Ishikawa (cell line): ENCODE results near the gene NUP88.

Source experiments
- CEBPB ChIP-seq: IDR thresholded peaks from 2 replicates; pipeline ENCODE4 v1.6.1; 2012
- CREB1 ChIP-seq: IDR thresholded peaks from 2 replicates; pipeline ENCODE4 v1.6.1; 2012; ENCODE audit warnings: low read depth
- EGR1 ChIP-seq: IDR thresholded peaks from 2 replicates; pipeline ENCODE4 v1.6.1; 2012
- EP300 ChIP-seq: IDR thresholded peaks from 2 replicates; pipeline ENCODE4 v1.6.1; 2012; ENCODE audit warnings: borderline replicate concordance
- FOXM1 ChIP-seq: IDR thresholded peaks from 2 replicates; pipeline ENCODE4 v1.6.1; 2012; ENCODE audit warnings: low read depth, borderline replicate concordance
- NFIC ChIP-seq: IDR thresholded peaks from 2 replicates; pipeline ENCODE4 v1.6.1; 2012
- RAD21 ChIP-seq: IDR thresholded peaks from 2 replicates; pipeline ENCODE4 v1.6.1; 2012; ENCODE audit warnings: low read depth
- TAF1 ChIP-seq: IDR thresholded peaks from 2 replicates; pipeline ENCODE4 v1.6.1; 2012; ENCODE audit warnings: low read depth, mild to moderate bottlenecking
- TCF12 ChIP-seq: IDR thresholded peaks from 2 replicates; pipeline ENCODE4 v1.6.1; 2012; ENCODE audit warnings: low read depth
- TEAD4 ChIP-seq: IDR thresholded peaks from 2 replicates; pipeline ENCODE4 v1.6.1; 2012
- YY1 ChIP-seq: IDR thresholded peaks from 2 replicates; pipeline ENCODE4 v1.6.1; 2012; ENCODE audit warnings: low read depth
- ZBTB7A ChIP-seq: IDR thresholded peaks from 2 replicates; pipeline ENCODE4 v1.6.1; 2012; ENCODE audit warnings: low read depth
- TF ChIP-seq, protein P1 (sequence below): IDR thresholded peaks from 2 replicates; pipeline ENCODE4 v1.6.1; 2012
- TF ChIP-seq, protein P2 (sequence below): IDR thresholded peaks from 2 replicates; pipeline ENCODE4 v1.6.1; 2012
- TF ChIP-seq, protein P3 (sequence below): IDR thresholded peaks from 2 replicates; pipeline ENCODE4 v1.6.1; 2012; ENCODE audit warnings: low read depth, mild to moderate bottlenecking

NUP88 gene

DNA sequence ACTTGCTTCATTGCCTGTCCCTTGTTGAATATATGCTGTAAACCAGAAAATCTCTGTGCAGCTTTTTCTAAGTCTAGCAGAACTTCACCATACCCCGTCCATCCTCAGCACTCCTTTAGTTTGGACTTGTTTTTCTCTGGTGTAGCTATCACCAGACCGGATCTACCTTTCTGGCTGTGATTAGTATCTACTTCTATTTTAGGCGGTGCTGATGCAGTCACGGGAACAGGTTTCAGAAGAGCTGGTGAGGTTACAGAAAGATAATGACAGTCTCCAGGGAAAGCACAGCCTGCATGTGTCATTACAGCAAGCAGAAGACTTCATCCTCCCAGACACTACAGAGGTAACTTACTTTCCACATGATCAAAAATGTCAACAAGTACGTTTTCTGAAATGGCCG lies 46.4 kb downstream of the NUP88 start:
- TF ChIP-seq TAF1 (no peak), NFIC (no peak), YY1 (no peak), CEBPB (no peak), ZBTB7A (no peak), TEAD4 (no peak), RAD21 (no peak), CREB1 (no peak), EGR1 (no peak), EP300 (no peak), FOXM1 (no peak), TCF12 (no peak)
- TF ChIP-seq, protein P1, sequence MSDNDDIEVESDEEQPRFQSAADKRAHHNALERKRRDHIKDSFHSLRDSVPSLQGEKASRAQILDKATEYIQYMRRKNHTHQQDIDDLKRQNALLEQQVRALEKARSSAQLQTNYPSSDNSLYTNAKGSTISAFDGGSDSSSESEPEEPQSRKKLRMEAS: no peak
- TF ChIP-seq, protein P2, sequence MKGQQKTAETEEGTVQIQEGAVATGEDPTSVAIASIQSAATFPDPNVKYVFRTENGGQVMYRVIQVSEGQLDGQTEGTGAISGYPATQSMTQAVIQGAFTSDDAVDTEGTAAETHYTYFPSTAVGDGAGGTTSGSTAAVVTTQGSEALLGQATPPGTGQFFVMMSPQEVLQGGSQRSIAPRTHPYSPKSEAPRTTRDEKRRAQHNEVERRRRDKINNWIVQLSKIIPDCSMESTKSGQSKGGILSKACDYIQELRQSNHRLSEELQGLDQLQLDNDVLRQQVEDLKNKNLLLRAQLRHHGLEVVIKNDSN: no peak
- TF ChIP-seq, protein P3, sequence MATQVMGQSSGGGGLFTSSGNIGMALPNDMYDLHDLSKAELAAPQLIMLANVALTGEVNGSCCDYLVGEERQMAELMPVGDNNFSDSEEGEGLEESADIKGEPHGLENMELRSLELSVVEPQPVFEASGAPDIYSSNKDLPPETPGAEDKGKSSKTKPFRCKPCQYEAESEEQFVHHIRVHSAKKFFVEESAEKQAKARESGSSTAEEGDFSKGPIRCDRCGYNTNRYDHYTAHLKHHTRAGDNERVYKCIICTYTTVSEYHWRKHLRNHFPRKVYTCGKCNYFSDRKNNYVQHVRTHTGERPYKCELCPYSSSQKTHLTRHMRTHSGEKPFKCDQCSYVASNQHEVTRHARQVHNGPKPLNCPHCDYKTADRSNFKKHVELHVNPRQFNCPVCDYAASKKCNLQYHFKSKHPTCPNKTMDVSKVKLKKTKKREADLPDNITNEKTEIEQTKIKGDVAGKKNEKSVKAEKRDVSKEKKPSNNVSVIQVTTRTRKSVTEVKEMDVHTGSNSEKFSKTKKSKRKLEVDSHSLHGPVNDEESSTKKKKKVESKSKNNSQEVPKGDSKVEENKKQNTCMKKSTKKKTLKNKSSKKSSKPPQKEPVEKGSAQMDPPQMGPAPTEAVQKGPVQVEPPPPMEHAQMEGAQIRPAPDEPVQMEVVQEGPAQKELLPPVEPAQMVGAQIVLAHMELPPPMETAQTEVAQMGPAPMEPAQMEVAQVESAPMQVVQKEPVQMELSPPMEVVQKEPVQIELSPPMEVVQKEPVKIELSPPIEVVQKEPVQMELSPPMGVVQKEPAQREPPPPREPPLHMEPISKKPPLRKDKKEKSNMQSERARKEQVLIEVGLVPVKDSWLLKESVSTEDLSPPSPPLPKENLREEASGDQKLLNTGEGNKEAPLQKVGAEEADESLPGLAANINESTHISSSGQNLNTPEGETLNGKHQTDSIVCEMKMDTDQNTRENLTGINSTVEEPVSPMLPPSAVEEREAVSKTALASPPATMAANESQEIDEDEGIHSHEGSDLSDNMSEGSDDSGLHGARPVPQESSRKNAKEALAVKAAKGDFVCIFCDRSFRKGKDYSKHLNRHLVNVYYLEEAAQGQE: no peak

DNA sequence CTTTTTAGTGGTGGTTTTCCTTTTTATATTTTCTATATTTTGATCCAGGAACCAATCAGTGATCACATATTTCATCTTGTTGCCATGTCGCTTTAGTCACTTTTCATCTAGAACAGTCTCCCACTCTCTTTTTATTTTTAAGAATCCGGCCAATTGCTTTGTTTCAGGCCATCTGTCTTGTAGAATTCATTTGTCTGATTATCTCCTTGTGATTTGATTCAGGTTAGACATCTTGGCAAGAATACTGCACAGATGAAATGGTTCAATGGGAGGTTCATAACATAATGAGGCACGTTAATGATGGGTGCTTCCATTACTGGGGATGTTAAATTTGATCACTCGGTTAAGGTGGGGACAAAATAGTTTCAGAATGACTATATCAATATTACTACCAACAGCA lies 49.1 kb downstream of the NUP88 start:
- TF ChIP-seq FOXM1 (no peak), CREB1 (no peak), ZBTB7A (no peak), EGR1 (no peak), NFIC (no peak), YY1 (no peak)
- TF ChIP-seq, protein P3: no peak
- TF ChIP-seq, protein P2: no peak
- TF ChIP-seq, protein P1: no peak

DNA sequence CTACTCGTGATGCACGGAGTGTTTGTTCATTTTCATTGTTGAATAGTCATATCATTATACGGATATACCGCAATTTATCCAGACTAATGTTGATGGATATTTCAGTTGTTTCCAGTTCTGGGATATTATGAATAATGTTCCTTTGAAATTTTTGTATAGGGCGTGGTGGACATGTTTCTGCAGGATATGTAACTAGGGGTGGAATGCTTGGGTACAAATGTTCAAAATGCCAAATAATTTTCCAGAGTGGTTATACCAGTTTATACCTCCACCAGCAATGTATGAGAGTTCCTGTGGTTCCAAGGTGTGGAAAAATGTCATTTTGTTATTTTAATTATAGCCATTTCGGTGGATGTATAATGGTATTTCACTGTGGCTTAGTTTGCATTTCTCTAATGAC lies 53.6 kb downstream of the NUP88 start:
- TF ChIP-seq NFIC (no peak), CEBPB (no peak), EP300 (no peak), FOXM1 (no peak), TAF1 (no peak), TCF12 (no peak), ZBTB7A (no peak), TEAD4 (no peak), CREB1 (no peak), RAD21 (no peak), YY1 (no peak), EGR1 (no peak)
- TF ChIP-seq, protein P1: no peak
- TF ChIP-seq, protein P3: no peak
- TF ChIP-seq, protein P2: no peak

DNA sequence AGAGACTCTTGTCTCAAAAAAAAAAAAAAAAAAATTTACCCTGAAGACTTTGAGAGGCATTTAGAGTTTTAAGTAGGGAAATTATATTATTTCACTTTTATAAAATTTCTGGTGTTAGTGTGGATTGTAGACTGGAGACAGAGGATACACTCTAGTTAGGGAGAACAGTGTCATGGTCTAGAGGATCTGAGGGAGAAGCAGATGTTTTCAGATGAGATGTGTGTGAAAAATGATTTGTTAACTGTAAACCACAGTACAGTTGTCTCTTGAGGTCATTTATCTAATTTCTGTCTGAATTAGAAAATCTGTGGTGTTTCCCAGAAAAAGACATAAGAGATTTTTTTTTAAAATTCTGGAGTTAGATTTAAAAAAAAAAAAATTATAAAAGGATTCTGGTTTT lies 54.8 kb downstream of the NUP88 start:
- TF ChIP-seq TEAD4 (no peak), FOXM1 (no peak), CREB1 (no peak), CEBPB (no peak), TCF12 (no peak), EGR1 (no peak), EP300 (no peak), NFIC (no peak), ZBTB7A (no peak), RAD21 (no peak), TAF1 (no peak), YY1 (no peak)
- TF ChIP-seq, protein P3: no peak
- TF ChIP-seq, protein P2: no peak
- TF ChIP-seq, protein P1: no peak
